ENCODE results near the gene SMIM38. TPM values are rescaled to one million over a fixed set of nuclear protein-coding genes. Genes with fewer than 3 reads are reported as not detected.

The SMIM38 gene
- total RNA-seq, 2 donors from 2014 or later = 3.0 to 4.2 TPM

DNA sequence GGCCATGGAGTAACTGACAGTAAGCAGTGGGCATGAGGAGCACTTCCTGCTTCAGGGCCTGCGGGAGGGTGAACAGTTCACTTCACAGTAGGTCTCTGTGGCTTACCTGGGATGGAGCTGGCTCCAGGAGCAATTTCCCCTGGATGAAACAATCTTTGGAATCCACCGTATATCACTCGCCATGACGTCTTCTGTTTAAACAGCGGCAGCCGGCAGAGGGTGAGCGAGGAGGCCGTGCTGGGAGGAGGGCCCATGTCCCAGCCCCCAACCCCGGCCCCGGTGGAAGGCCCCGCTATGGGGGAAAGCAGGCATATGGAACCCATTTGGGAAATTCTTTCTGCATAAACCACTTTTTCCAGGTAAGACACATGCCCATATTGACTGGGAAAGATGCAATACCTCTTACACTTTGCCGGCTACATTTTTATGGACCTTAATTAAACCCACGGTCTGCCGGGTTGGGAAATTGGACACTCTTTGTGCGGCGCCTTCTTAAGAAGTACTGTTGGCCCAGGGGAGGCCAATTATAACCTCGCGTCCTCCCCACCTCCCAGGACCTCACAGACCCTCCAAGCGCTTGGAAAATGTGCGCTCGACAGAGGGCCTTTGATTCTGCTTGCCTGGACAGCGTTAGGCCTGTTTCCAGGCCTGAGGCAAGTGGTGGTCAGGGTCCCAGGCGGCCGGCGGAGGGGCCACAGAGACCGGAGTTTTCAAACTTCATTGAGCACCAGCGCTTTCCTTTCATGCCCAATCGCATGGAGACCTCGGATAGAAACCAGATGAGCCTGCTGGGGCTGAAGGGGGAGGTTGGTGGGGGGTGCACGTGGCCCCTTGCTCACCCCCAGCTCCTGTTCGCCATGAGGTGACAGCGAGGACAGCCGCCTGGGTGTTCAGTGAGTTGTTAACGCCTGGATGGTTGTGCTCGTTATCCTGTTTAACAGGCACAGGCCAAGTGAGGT, 40.4 kb downstream of the SMIM38 start:
- DNase-seq (ENCODE audit: low spot score) = no peak
- Histone ChIP-seq H3K27ac (no peak overlapping the region), H3K4me1 (ENCODE audit: control insufficient read depth in 1 of 2, low read depth in 2 of 2) (no peaks in the 10 kb centered on the region), H3K9me3 (no peaks in the 10 kb centered on the region), H3K27me3 (replicated peaks; ENCODE audit: insufficient read depth) (no peaks in the 10 kb centered on the region), H3K36me3 (no peaks in the 10 kb centered on the region), H3K4me3 (no peak overlapping the region)
- TF ChIP-seq, protein P1, sequence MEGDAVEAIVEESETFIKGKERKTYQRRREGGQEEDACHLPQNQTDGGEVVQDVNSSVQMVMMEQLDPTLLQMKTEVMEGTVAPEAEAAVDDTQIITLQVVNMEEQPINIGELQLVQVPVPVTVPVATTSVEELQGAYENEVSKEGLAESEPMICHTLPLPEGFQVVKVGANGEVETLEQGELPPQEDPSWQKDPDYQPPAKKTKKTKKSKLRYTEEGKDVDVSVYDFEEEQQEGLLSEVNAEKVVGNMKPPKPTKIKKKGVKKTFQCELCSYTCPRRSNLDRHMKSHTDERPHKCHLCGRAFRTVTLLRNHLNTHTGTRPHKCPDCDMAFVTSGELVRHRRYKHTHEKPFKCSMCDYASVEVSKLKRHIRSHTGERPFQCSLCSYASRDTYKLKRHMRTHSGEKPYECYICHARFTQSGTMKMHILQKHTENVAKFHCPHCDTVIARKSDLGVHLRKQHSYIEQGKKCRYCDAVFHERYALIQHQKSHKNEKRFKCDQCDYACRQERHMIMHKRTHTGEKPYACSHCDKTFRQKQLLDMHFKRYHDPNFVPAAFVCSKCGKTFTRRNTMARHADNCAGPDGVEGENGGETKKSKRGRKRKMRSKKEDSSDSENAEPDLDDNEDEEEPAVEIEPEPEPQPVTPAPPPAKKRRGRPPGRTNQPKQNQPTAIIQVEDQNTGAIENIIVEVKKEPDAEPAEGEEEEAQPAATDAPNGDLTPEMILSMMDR (IDR thresholded peaks at IDR 0.05) = no peak
- no peak for ATAC-seq (ENCODE audit: insufficient number of reproducible peaks, low FRiP score, low read depth)

DNA sequence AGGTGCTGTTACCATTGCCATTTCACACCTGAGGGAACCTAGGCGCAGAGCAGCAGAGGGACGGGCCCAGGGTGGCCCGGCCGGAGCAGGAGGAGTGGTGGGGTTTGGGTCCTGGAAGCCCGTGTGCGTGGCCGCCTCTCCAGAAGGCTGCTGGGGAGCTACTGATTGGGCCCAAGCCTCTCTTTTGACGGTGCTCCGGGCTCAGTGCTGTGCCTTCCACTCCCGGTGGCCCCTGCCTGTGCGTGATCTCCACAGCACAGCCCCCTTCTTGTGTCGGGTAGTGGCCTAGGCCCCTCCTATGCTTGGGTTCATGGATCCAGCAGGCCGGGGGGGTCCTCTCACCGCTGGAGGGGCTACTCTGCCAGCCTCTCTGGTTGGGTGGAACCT, 41.0 kb downstream of the SMIM38 start:
- no peak for ATAC-seq (ENCODE audit: insufficient number of reproducible peaks, low FRiP score, low read depth)

DNA sequence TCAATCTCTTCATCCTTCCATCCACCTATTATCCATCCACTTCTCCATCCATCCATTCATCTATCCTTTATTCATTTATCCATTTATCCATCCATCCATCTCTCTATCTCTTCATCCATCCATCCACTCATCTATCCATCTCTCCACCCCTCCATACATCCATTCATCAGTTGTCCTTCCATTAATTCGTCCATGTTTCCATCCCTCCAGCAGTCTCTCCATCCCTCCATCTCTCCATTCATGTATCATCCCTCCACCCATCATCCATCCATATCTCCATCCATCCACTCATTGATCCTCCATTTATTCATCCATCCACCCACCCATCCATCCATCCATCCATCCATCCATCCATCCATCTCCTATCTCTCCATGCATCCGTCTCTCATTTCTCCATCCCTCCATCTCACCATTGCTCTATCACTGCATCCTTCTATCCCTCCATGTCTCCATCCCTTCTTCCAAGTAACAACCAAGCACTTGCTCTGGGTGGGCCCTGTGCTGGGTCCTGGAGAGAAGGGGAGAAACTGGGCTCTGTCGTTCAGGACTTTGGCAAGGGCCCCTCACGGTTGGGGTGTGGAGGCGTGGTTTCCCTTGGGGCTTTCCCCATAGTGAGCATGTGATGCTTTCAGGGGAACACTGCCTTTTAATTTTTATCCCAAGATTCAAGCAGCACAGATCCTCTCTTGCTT, 43.3 kb downstream of the SMIM38 start:
- TF ChIP-seq, protein P1 (IDR thresholded peaks at IDR 0.05) = no peak
- peaks cover 4 to 10% of the 10 kb centered on the region in 2 donors for H3K4me1 ChIP-seq (ENCODE audit: control insufficient read depth in 1 of 2, low read depth in 2 of 2)
- no peak for ATAC-seq (ENCODE audit: insufficient number of reproducible peaks, low FRiP score, low read depth)

More for the DNA sequence above, 41.0 kb downstream of the SMIM38 start:
- no peak for DNase-seq (ENCODE audit: low spot score)
- Histone ChIP-seq H3K36me3 (no peaks in the 10 kb centered on the region), H3K9me3 (no peaks in the 10 kb centered on the region), H3K4me1 (ENCODE audit: control insufficient read depth in 1 of 2, low read depth in 2 of 2) (no peaks in the 10 kb centered on the region), H3K27me3 (replicated peaks; ENCODE audit: insufficient read depth) (no peaks in the 10 kb centered on the region), H3K4me3 (no peak overlapping the region), H3K27ac (no peak overlapping the region)
- TF ChIP-seq, protein P1 (IDR thresholded peaks at IDR 0.05) = no peak

DNA sequence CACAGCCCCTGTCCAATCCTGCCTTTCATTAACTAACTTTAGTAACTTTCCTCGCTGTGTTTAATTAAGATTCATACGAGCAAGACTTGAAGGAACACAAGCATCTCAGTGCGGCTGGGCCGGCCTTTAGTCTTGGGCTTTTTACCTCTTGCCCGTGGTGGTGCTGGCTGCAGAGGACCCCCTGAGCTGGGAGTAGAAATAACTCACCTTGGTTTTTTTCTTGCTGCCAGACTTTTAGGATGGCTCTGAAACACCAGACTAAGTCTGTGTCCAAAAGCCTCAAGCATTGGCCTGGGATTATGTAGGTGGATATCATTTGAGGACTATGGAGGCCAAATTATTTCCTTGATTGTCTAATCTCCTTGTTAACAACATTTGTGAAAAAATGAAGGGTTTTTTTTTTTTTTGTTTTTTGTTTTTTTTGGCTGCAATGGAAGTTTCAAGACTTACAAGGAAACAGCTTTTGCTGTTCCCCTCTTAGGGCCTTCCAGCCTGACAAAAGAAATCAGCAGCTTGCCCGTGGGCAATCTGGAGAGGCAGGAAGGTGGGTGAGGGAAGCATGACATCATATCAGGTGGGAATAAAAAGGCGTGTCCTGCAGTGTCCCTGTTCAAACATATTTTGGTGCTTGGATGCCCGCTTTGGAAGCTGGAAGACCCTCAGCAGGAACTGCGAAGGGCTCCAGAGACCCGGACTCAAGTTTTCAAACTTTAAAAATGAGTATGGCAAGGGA, 44.0 kb downstream of the SMIM38 start:
- Histone ChIP-seq H3K4me1 (ENCODE audit: control insufficient read depth in 1 of 2, low read depth in 2 of 2) (peaks cover 4 to 10% of the 10 kb centered on the region in 2 donors), H3K36me3 (no peaks in the 10 kb centered on the region), H3K4me3 (no peak overlapping the region), H3K27me3 (replicated peaks; ENCODE audit: insufficient read depth) (no peaks in the 10 kb centered on the region), H3K27ac (no peak overlapping the region), H3K9me3 (no peaks in the 10 kb centered on the region)
- ATAC-seq (ENCODE audit: insufficient number of reproducible peaks, low FRiP score, low read depth) (no peak), DNase-seq (ENCODE audit: low spot score) (no peak)
- TF ChIP-seq, protein P1 (IDR thresholded peaks at IDR 0.05) = no peak

More for the DNA sequence above, 43.3 kb downstream of the SMIM38 start:
- DNase-seq (ENCODE audit: low spot score) = no peak
- H3K4me3 ChIP-seq = no peak overlapping the region
- no peaks in the 10 kb centered on the region for H3K36me3 ChIP-seq
- H3K9me3 ChIP-seq = no peaks in the 10 kb centered on the region
- H3K27ac ChIP-seq = no peak overlapping the region
- no peaks in the 10 kb centered on the region for H3K27me3 ChIP-seq (replicated peaks; ENCODE audit: insufficient read depth)

Measured in thoracic aorta (tissue), 2 donors.